ENCODE measurements around the gene B4GALT6.

The B4GALT6 gene

DNA sequence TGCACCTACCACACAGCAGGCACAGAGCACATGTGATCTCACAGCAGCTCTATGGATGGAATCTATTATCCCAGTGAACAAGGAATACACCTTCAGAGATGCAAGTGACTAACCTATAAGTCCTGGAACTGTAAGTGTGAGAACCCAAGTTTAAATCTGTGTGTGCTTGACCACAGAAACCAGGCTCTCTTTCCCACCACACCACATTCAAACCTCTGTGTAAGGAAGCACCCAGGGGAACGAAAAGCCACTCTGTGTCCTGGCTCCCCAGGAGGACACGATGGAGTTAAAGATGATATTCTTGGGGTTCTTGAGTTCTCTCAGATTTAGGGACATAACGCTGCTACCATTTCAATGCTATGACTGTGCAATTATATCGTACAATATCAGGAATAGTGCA lies 53.8 kb downstream of the B4GALT6 start:
- DNase-seq, result no peak

DNA sequence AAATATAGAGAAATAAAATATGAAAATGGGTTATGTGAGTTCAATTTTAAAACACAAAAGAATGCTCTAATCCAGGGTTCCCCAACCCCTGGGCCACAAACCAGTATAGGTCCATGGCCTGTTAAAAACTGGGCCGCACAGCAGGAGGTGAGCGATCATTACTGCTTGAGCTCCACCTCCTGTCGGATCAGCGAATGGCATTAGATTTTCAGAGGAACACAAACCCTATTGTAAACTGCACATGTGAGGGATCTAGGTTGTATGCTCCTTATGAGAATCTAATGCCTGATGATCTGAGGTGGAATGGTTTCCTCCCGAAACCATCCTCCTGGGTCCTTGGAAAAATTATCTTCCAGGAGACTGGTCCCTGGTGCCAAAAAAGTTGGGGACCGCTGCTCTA lies 58.0 kb downstream of the B4GALT6 start:
- no peak for DNase-seq

DNA sequence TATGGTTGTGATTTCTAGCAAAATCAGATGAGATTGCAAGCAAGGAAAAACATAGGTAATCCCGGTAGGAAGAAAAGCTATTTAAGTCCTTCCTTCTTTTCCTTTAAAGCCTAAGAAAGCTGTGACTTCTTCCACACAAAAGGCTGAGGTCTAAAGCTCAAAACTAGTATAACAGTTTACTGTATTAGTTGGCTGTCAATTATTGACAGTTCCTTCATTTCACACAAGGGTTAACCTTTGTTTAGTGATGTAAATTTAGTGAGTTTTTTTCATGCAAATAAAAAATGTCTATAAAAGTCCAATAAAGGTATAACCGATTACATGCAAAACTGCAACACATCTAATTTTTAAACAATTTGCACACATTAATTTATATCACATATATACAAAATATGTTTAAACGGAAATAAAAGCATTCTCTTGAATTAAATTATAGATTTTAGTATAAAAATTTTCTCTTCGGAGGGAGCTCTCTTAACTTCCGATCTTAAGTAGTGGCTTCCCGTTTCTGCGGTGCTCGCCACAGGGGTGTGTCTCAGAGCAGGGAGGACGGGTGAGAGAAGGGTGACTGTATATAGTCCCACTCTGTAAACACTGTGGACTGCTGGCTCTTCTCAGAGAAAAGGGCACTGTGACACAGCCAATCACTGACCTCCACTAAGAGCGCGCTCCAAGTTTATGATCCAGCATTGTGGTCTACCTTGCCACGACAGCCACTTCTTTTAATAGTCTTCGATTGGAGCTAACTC lies 59.3 kb downstream of the B4GALT6 start:
- DNase-seq, result peak in 1 of 3 donors; percentile 33

DNA sequence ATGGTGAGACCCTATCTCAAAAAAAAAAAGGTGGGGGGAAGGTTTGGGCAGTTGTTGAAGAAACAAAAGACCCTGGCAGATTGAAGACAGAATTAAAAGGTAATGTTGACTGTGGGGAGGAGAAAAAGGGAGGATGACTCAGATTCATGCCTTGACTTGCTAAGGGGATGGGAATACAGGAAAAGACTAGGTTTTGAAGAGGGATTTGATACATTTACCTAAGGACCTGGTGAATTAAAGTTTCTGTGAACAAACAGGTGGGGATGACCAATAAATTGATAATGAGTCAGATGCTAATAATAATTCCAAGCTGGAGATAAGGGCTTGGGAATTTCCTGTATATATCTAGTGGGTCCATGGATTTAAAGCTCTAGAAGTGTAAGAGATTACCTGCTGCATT lies 65.1 kb downstream of the B4GALT6 start:
- DNase-seq, result no peak

DNA sequence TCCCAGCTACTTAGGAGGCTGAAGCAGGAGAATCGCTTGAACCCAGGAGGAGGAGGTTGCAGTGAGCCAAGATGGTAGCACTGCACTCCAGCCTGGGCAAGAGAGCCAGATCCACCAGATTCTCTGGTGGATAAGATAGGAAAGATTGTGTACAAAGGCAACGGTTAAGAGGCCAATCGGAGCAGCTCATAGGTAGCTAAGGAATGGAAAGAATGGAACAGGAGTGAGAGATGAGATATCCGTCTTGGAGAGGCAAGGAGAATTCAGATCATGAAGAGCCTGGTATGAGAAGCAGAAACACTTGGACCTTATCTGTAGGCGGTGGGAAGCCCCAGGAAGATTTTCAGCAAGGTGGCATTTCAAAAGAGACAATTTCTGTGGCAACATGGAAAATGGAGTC lies 65.6 kb downstream of the B4GALT6 start:
- no peak for DNase-seq

DNA sequence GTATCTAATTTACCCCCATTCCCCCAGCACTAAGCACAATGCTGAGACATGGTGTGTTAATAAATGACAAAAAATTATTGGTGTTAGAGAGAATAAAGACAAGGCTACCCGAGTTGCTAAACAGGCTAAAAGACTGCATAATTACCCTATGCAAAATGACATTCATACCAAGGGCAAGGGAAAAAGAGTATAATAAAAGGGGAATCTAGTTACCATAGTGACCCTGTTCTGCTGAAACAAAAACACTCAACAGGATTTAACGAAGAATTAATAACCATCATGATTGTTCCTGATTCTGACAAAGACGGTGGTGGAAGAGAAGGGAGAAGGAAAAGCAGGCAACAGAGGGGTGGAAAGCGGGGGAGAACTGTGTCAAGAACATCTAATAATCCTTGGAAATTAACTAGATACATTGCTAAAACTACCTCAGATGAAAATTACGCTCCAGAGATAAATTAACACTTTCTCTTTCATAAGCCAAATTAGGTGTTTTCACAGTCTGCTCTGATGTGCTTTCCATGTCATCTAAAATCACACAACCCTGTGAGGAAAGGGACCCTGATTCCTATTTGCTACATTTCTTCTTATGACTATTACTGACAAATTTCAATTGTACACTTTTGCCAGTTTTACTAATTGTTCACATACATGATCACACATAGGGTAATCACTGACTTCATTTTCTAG lies 67.2 kb downstream of the B4GALT6 start:
- DNase-seq, result no peak

DNA sequence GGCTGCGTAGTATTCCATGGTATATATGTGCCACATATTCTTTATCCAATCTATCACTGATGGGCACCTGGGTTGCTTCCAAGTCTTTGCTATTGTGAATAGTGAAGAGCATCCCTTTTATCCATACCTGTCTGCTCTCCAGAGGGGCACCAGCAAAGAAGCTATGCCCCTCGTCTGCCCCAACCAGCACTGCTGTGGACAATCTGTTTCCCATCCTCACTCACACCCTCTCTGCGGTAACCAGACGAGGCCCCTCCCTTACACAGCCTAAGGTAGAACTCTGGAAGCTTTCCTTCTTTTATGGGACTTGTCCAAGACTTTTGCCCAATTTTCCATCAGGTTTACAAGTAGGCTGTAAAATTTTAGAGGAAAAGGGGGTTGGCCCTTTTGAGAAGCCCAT lies 67.8 kb downstream of the B4GALT6 start:
- DNase-seq, result no peak

DNA sequence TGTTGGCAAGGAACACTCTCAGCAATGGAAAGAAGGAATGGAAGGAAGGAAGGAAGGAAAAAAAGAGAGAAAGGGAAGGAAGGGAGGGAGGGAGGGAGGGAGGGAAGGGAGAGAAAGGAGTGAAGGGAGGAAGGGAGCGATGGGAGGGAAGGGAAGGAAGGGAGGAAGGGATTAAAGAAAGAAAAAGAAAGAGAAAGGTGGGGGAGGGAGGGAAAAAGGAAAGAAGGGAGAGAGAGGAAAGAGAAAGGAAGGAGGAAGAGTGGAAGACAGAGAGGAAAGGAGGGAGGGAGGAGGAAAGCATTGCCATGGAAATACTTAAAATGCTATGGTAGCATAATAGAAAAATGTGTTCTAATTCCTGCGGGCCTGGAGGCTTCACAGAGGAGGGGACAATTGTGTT lies 70.3 kb downstream of the B4GALT6 start:
- no peak for DNase-seq

DNA sequence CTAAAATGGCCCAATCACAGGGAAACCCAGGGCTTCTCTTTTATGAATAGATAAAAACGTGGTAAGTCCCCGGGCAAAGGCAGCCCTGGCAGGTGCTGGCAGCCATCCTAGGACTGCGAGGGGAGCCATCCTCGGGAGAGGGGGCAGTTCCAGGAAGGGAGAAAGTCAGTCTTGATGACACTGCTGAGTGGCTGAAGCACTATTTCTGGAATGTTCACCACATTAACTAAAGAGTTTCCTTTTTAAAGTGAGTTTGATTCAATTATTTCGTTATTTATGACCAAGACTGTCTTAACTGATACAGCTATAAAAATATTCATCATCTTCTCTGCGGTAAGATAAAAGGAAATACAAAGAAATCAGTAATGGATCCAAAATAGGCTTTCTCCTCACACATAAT lies 72.3 kb downstream of the B4GALT6 start:
- DNase-seq, result no peak

DNA sequence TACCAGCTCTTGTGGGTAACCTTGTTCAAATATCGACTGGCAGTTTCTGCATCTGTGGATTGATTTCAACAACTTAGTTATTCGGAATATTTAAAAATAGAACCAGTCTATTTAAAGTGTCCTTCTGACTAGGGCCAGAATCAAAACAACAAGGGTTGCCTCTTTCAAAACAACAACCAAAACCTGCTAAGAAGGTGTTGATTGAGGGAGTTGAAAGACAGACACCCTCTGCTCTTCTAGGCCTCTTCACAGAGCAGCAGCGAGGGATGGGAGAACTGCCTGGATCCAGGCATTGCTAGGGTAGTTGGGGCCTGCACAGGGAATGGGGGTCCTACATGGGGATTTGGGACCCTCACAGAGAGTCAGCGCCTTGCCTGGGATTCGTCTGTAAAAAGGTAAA lies 72.9 kb downstream of the B4GALT6 start:
- no peak for DNase-seq

DNA sequence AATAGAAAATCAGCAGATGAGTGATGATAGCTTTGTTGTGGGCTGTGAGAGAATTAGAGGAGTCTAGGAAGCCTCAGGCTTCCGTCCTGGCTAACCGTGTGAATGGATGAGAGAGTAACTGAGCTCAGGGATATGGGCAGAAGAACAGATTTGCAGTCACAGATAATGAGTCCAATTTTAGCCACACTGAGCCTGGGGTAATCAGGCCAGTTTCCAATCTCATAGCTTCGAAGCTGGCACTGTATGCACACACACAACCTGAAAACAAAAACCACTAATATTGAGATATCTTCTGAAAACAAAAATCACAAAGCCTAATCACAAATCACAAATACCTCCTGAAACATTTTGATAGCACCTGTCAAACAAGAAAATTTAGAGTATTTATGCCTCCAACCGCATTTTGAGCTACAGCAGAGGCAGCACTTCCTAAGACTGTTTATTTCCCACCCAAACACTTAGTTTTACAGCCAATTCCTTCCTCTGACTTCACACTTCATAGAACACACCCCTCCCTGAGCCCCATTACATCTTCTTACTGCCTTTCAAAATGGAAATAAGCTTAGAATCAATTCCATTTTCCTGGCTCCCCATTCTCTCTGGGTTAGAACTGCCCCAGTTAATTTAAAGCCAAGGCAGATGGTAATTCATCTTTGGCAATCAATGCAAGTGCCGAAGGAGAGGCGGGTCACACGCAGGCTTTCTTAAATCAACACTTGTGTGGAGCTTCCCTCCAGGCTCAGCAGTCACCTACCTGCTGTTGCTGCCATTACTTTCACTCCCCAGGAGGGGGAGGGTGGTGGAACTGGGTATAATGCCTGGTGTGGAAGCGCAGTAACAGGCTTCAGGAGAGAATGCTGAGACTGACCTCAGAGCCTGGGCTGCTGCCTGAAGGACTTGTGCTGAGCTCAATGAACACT lies 73.8 kb downstream of the B4GALT6 start:
- DNase-seq, result peak in 1 of 3 donors; percentile 25

DNA sequence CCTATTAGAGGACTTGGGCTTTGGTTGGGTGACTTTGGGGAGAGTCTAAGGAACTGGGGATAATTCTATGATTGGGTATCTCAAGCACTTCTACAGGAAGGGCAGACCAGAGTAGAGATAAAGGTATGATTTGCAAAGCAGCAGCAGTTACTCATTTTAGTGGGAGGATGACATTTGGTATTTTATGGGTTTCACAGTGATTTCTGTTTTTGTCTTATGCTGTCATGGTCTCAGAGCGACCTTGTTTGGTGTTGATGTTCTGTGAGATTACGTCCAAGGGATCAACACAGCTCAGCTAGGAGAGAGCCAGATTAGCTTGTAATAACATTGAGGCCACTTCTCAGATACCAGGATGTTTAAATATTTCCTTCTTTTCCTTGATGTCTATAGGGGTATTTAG lies 74.5 kb downstream of the B4GALT6 start:
- no peak for DNase-seq

DNA sequence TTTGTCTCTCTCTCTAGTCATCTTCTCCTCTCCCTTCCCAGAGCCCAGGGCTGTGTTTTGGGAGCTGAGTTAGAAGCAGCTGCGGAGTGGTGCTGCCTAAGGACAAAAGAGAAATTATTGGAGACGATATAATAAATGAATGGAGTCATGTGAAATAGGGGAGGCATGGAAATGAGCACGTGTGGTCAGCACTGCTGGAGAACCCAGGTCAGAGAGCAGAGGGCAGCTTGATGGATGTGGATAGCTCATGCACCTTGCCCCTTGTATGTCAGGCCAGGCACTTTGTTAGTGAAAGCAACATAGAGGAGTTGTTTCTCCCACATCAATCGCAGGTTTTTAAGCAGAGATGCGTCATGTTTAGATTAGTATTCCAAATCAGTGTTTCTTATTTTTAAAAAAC lies 77.0 kb downstream of the B4GALT6 start:
- no peak for DNase-seq

DNA sequence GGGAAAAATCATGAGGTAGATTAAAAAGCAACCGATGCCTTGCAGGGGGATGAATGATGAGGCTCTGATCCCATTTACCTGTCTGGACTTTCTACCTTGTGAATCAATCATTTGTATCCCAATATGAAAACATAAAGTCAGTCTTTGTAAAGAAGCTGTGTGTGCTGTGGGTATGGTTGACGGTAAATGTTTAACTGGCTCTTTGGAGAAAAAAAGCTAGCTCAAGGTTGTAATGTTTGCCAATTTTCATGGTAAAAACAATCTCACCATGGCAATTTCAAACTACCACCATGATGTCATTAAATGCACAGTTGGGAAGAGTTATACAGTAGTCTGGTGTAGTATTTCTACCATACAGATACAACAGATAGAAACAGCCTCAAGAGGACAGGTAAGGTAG lies 78.1 kb downstream of the B4GALT6 start:
- DNase-seq, result no peak

DNA sequence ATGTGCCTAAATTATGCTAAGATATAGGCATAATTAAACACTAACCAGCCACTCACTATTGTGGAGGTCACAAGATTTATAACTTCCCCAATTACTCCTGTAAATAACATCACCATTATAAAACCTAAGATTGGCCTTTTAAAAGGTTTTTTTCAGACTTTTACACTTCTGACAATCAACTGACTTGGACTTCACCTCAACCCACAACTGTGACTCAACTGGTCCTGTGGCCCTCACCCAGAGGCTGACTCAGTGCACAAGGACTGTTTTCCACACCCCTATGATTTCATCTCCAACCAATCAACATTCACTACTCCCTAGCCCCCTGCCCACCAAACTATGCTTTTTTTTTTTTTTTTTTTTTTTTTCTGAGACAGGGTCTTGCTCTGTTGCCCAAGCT lies 81.1 kb downstream of the B4GALT6 start:
- peak; percentile 60 to 71 (median 64) for DNase-seq

DNA sequence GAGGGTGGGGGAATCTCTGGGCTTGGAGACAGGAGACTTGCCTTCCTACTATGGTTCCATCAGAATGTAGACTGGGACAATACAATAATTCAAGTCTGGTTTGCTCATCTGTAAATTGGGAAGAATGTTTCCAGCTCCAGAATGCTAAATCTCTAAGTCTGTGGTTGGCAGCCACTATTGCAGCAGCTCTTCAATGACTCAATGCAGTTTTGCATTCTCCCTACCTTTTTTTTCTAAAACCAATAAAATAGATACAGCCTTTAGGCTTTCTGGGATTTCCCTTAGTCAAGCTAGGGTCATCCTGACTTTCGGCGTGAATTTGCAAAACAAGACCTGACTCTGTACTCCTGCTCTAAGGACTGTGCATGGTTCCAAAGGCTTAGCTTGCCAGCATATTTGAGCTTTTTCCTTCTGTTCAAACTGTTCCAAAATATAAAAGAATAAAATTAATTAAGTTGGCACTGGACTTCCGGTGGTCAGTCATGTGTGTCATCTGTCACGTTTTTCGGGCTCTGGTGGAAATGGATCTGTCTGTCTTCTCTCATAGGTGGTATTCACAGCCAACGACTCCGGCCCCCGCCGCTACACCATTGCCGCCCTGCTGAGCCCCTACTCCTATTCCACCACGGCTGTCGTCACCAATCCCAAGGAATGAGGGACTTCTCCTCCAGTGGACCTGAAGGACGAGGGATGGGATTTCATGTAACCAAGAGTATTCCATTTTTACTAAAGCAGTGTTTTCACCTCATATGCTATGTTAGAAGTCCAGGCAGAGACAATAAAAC lies 86.2 kb downstream of the B4GALT6 start:
- DNase-seq, result no peak

DNA sequence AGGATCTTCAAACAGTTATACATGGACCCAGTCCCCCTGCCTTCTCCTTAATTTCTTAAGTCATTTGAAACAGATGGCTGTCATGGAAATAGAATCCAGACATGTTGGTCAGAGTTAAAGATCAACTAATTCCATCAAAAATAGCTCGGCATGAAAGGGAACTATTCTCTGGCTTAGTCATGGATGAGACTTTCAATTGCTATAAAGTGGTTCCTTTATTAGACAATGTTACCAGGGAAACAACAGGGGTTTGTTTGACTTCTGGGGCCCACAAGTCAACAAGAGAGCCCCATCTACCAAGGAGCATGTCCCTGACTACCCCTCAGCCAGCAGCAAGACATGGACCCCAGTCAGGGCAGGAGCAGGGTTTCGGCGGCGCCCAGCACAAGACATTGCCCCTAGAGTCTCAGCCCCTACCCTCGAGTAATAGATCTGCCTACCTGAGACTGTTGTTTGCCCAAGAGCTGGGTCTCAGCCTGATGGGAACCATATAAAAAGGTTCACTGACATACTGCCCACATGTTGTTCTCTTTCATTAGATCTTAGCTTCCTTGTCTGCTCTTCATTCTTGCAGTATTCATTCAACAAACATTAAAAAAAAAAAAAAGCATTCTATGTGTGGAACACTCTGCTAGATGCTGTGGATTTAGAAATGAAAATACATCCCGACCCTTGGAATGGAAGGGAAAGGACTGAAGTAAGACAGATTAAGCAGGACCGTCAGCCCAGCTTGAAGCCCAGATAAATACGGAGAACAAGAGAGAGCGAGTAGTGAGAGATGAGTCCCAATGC lies 88.1 kb downstream of the B4GALT6 start:
- no peak for DNase-seq

DNA sequence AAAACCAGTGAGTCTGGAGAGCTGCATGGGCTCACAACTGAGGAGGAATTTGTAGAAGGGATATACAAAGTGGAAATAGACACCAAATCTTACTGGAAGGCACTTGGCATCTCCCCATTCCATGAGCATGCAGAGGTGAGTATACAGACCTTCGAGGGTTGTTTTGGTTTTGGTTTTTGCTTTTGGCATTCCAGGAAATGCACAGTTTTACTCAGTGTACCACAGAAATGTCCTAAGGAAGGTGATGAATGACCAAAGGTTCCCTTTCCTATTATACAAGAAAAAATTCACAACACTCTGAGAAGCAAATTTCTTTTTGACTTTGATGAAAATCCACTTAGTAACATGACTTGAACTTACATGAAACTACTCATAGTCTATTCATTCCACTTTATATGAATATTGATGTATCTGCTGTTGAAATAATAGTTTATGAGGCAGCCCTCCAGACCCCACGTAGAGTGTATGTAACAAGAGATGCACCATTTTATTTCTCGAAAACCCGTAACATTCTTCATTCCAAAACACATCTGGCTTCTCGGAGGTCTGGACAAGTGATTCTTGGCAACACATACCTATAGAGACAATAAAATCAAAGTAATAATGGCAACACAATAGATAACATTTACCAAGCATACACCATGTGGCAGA lies 89.1 kb downstream of the B4GALT6 start:
- DNase-seq, result no peak

DNA sequence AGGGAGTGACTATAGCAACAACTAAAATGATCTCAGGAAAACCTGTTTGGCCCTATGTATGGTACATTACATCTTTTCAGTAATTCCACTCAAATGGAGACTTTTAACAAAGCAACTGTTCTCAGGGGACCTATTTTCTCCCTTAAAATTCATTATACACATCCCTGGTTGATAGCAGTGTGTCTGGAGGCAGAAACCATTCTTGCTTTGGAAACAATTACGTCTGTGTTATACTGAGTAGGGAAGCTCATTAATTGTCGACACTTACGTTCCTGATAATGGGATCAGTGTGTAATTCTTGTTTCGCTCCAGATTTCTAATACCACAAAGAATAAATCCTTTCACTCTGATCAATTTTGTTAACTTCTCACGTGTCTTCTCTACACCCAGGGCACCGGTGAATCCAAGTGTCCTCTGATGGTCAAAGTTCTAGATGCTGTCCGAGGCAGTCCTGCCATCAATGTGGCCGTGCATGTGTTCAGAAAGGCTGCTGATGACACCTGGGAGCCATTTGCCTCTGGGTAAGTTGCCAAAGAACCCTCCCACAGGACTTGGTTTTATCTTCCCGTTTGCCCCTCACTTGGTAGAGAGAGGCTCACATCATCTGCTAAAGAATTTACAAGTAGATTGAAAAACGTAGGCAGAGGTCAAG lies 91.7 kb downstream of the B4GALT6 start:
- DNase-seq, result no peak

DNA sequence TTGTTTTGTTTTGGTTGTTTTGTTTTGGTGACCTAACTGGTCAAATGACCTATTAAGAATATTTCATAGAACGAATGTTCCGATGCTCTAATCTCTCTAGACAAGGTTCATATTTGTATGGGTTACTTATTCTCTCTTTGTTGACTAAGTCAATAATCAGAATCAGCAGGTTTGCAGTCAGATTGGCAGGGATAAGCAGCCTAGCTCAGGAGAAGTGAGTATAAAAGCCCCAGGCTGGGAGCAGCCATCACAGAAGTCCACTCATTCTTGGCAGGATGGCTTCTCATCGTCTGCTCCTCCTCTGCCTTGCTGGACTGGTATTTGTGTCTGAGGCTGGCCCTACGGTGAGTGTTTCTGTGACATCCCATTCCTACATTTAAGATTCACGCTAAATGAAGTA lies 92.8 kb downstream of the B4GALT6 start, which contains the start of gene TTR:
Gene TTR (plus strand): TSS at position 250 of the 400 bp plus-strand sequence. CDS start 26 bp downstream, at position 276.
- DNase-seq, result no peak

DNA sequence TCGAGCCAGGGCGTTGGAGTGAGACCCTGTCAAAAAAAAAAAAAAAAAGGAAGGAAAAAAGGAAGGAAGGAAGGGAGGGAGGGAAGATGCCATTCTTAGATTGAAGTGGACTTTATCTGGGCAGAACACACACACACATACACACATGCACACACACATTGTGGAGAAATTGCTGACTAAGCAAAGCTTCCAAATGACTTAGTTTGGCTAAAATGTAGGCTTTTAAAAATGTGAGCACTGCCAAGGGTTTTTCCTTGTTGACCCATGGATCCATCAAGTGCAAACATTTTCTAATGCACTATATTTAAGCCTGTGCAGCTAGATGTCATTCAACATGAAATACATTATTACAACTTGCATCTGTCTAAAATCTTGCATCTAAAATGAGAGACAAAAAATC lies 93.3 kb downstream of the B4GALT6 start:
- no peak for DNase-seq

Data from suppressor macrophage treated with lipopolysaccharide for 1 hour (primary cell).